GM20000 (cell line): Measurements from ENCODE around the gene WFDC13.
A peak's percentile ranks its signal among the peaks of the same experiment; 100 is the strongest.

Experiments used
- DNase-seq: peaks from one replicate; pipeline ENCODE4 v3.0.0; 2012; ENCODE audit warnings: low spot score
- TF ChIP-seq, protein P1 (sequence below): IDR thresholded peaks from 2 replicates; pipeline ENCODE4 v1.5.1; 2012; ENCODE audit warnings: mild to moderate bottlenecking, control low read depth; ENCODE audit errors: extremely low read depth, missing control alignments

The WFDC13 gene

DNA sequence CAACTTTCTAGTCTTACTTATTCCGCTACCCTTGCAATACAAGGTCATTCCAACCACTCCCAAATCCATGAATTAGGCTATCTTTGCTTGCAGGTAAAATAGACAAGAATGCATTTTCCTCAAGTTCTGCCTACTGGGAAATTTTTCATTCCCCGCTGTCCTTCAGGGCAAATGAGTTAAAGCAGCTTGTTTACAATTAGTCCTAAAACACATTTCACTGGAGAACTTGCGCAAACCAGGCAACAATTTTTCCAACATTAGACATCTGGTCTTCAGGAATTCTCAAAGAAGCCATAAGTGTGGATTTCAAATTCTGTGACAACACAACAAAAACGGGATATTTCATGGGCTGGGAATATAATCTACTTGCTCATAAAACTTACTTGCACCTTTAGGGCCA, 40.8 kb downstream of the WFDC13 start:
- TF ChIP-seq, protein P1, sequence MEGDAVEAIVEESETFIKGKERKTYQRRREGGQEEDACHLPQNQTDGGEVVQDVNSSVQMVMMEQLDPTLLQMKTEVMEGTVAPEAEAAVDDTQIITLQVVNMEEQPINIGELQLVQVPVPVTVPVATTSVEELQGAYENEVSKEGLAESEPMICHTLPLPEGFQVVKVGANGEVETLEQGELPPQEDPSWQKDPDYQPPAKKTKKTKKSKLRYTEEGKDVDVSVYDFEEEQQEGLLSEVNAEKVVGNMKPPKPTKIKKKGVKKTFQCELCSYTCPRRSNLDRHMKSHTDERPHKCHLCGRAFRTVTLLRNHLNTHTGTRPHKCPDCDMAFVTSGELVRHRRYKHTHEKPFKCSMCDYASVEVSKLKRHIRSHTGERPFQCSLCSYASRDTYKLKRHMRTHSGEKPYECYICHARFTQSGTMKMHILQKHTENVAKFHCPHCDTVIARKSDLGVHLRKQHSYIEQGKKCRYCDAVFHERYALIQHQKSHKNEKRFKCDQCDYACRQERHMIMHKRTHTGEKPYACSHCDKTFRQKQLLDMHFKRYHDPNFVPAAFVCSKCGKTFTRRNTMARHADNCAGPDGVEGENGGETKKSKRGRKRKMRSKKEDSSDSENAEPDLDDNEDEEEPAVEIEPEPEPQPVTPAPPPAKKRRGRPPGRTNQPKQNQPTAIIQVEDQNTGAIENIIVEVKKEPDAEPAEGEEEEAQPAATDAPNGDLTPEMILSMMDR, result no peak
- DNase-seq, result no peak

DNA sequence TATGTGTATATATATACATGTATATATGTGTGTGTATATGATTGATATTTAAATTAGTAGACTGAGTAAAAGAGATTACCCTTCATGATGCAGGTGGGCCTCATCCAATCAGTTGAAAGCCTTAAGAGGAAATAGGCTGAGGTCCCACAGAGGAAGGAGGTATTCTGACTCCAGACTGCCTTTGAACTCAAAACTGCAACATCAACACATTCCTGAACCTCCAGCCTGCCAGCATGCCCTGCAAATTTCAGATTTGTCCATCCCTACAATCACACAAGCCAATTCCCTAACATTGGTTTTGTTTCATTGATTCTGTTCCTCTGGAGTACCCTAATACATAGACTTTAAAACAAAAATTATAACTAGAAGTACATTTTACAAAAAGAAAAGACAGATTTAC, 43.2 kb downstream of the WFDC13 start:
- DNase-seq, result no peak
- TF ChIP-seq, protein P1, result no peak

DNA sequence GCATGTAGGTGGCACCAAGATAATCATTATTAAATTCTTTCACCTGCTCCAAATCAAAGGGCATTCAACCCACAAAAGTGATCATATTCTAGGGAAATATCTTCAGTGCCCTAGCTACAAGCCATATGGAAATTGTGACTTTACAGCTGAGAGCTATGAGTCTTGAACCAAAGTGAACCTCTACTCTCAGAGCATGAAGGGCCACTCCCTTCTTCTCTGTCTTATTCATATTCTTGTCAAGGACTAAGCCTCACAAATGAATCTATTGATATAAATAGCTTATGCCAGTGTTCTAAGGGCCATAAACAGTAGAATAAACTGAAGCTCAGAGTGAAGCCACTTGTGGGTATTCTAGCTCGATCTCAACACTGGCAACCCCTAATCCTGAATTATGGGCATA, 49.9 kb downstream of the WFDC13 start:
- DNase-seq, result no peak
- TF ChIP-seq, protein P1, result no peak

DNA sequence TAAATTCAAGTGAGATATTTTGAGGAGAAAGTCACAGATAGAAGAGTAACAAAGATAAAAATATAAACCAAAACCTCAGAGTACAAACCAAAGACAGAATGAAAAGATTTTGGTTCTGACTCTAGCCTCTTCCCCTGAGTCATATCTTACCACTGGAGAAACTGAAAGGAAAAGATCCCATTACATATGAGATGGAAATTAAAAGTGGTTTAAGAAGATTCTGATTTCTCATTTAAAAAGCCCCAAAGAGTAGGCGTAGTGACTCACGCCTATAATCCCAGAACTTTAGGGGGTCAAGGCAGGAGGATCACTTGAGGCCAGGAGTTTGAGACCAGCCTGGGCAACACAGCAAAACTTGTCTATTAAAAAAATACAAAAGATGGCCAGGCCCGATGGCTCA, 50.9 kb downstream of the WFDC13 start:
- peak; percentile 30 for DNase-seq
- TF ChIP-seq, protein P1, result no peak

DNA sequence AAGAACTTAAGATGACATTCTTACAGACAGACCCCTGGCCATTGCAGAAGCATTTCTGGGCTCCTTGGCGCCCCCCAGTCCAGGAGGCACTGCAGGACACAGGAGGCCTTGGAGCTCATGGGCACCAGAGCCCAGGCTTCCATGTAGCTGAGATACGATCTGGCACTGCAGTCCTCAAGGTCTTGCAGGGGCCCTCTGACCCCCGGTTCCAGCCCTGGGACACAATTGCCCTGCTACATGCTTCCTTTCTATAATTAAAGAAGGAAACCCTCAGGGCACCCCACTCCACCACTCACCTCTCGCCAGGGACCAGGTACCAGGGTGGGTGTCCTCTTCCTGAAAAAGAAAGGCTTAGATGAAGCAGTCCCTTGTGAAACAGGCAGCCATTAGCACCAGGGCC, 56.3 kb downstream of the WFDC13 start:
- TF ChIP-seq, protein P1, result no peak

More for the DNA sequence above, 56.3 kb downstream of the WFDC13 start:
- no peak for DNase-seq
